HG02588 (cell line): ENCODE results near the gene KBTBD6.
"Not testable (repeated sequence)": the region's sequence is repeated elsewhere in the genome, so short reads cannot be mapped to it uniquely, and the experiment has no call there.

ENCODE experiments used
- ATAC-seq: cut with Tn5 transposase; IDR thresholded peaks from one replicate; pipeline ENCODE4 v1.9.1; 2021; ENCODE audit warnings: mild to moderate bottlenecking, moderate library complexity; ENCODE audit not compliant: unreplicated experiment

The KBTBD6 gene

GRCh38 chr13:41136396-41137031 is 3.9 kb upstream of the KBTBD6 start:
- no peak for ATAC-seq

DNA sequence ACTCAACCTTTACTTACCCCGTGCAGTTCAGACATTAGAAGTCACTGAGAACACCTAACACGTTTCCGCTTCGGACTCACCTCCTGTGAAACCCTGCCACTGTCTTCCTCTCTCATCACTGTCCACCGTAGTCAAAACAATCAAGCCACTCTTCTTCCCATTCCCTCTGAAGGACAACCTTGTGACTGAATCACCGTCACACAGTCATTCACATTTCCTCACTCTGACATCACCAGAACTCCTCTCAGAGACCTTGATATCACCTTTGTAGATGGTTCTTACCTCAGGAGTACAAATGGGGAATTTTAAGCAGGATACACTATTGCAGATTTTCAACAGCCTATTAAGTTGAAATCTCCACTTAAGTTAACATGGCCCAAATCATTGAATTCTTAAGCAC is 1.3 kb upstream of the KBTBD6 start:
- no peak for ATAC-seq

- ATAC-seq, result peak; percentile 2
Measured at GRCh38 chr13:41131660-41132511, 716 bp downstream of the KBTBD6 start.

GRCh38 chr13:41131189-41131588 is 1.4 kb downstream of the KBTBD6 start:
- ATAC-seq, result not testable (repeated sequence)

- no peak for ATAC-seq
Measured at GRCh38 chr13:41130356-41130755, 2.2 kb downstream of the KBTBD6 start.

- no peak for ATAC-seq
Measured at GRCh38 chr13:41127701-41128100, 4.9 kb downstream of the KBTBD6 start.

GRCh38 chr13:41122838-41123237 is 9.8 kb downstream of the KBTBD6 start:
- ATAC-seq, result no peak

DNA sequence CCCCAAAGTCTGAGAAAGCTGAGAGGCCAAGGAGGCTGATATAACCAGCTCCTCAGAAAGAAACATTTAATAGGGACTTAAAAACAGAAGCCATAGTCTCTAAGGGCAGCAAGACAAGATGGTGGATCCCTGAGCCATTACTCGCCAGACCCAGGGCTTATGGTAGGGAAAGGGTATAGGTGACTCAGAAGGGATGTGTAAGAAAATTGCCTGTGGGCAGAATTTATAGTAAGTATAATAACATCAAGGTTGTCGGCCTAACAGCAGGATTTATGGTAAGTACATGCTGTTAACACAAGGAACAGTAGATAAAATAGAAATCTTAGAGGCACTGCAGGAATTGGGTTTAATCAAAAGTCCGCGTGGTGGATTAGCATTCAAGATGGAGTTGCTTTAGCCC is 14.7 kb downstream of the KBTBD6 start:
- no peak for ATAC-seq

- no peak for ATAC-seq
Measured at GRCh38 chr13:41111454-41111853, 21.1 kb downstream of the KBTBD6 start.

GRCh38 chr13:41107584-41108014 is 25.0 kb downstream of the KBTBD6 start:
- no peak for ATAC-seq

- ATAC-seq, result no peak
Measured at GRCh38 chr13:41107104-41107571, 25.5 kb downstream of the KBTBD6 start.

DNA sequence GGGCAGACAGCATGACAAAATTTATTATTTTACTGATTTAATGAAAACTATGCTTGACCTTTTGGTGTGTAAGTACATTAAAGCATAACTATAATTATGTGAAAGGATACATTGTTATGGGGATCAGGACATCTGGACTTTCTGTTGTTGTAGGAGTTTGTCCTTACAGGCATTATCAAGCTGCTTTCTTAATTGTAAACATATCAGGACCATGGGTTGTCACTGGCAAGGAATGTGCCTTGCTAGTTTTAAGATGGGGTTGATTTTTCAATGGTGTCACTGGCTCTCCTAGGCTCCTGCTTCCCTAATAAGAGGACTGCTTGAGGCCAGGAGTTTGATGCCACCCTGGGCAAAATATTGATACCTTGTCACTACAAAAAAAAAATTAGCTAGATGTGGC is 32.6 kb downstream of the KBTBD6 start:
- ATAC-seq, result no peak

GRCh38 chr13:41098761-41099160 is 33.8 kb downstream of the KBTBD6 start:
- no peak for ATAC-seq

- not testable (repeated sequence) for ATAC-seq
Measured at GRCh38 chr13:41095681-41096080, 36.9 kb downstream of the KBTBD6 start.

GRCh38 chr13:41085961-41086585 is 46.5 kb downstream of the KBTBD6 start:
- ATAC-seq, result no peak

- ATAC-seq, result no peak
Measured at GRCh38 chr13:41079725-41080124, 52.9 kb downstream of the KBTBD6 start.
